HepG2 (cell line): Measurements from ENCODE around the gene ANKRD6. TPM values are rescaled to one million over a fixed set of nuclear protein-coding genes. Genes with fewer than 3 reads are reported as not detected.

Experiments used
- CHD2 ChIP-seq: IDR thresholded peaks from 2 replicates; pipeline ENCODE4 v1.6.1; 2011; ENCODE audit warnings: low read depth, low read length, improper control_type of control experiment
- ETV5 ChIP-seq: IDR thresholded peaks from 2 replicates; pipeline ENCODE4 v1.6.1; 2018; ENCODE audit warnings: missing biosample characterization, missing genetic modification reagents, inconsistent platforms, borderline replicate concordance
- HOXD1 ChIP-seq: sonication (generic); formaldehyde crosslinking; IDR thresholded peaks from 2 replicates; pipeline ENCODE4 v1.5.0; 2020; ENCODE audit warnings: missing genetic modification reagents
- RBM39 ChIP-seq: fragments of 200-400 bp; formaldehyde crosslinking; IDR thresholded peaks from one replicate; pipeline ENCODE4 v1.6.1; 2018; ENCODE audit warnings: antibody characterized with exemption, mild to moderate bottlenecking, low read depth, low read length; ENCODE audit not compliant: poor library complexity, severe bottlenecking
- SYNCRIP ChIP-seq: fragments of 200-400 bp; formaldehyde crosslinking; IDR thresholded peaks from 2 replicates; pipeline ENCODE4 v1.6.1; 2018; ENCODE audit warnings: mild to moderate bottlenecking, low read depth, low read length; ENCODE audit not compliant: insufficient read depth
- TEAD2 ChIP-seq: sonication (generic); formaldehyde crosslinking; IDR thresholded peaks from 2 replicates; pipeline ENCODE4 v1.9.0; 2021; ENCODE audit warnings: missing genetic modification reagents
- XBP1 ChIP-seq: sonication (generic); formaldehyde crosslinking; IDR thresholded peaks from 2 replicates; pipeline ENCODE4 v1.5.0; 2020; ENCODE audit warnings: missing genetic modification reagents
- ZBTB25 ChIP-seq: IDR thresholded peaks from 2 replicates; pipeline ENCODE4 v1.6.1; 2018; ENCODE audit warnings: missing genetic modification reagents
- ZC3H13 ChIP-seq: sonication (generic); formaldehyde crosslinking; IDR thresholded peaks from 2 replicates; pipeline ENCODE4 v1.8.1; 2023; ENCODE audit warnings: mild to moderate bottlenecking, missing genetic modification reagents, moderate library complexity
- ZNF124 ChIP-seq: sonication (generic); formaldehyde crosslinking; IDR thresholded peaks from 2 replicates; pipeline ENCODE4 v1.4.0; 2020; ENCODE audit warnings: missing genetic modification reagents
- ZNF329 ChIP-seq: sonication (generic); formaldehyde crosslinking; IDR thresholded peaks from 2 replicates; pipeline ENCODE4 v1.9.0; 2021; ENCODE audit warnings: low read depth, mild to moderate bottlenecking, missing genetic modification reagents
- ZNF616 ChIP-seq: sonication (generic); formaldehyde crosslinking; IDR thresholded peaks from 2 replicates; pipeline ENCODE4 v1.5.0; 2020; ENCODE audit warnings: low read depth, mild to moderate bottlenecking, missing genetic modification reagents
- ZNF660 ChIP-seq: sonication (generic); formaldehyde crosslinking; IDR thresholded peaks from 2 replicates; pipeline ENCODE4 v1.5.1; 2020; ENCODE audit warnings: mild to moderate bottlenecking, low read depth, missing genetic modification reagents, borderline replicate concordance
- ZSCAN31 ChIP-seq: sonication (generic); formaldehyde crosslinking; IDR thresholded peaks from 2 replicates; pipeline ENCODE4 v1.5.0; 2020; ENCODE audit warnings: low read depth, mild to moderate bottlenecking, missing genetic modification reagents
- polyA plus RNA-seq, 8 experiments: library from polyadenylated mRNA; depleted of rRNA in 3 of 8; stranded (reverse) in 7 of 8; unstranded in 1 of 8; fragments of >200 nt; fragmentation: Illumina TruSeq in 4 of 8; extraction: Trizol in 4 of 8; gene quantifications; 2 replicates each; pipeline versions ENCODE4 v1.2.1 to v1.2.3, GENCODE V29; 2011 to 2016; ENCODE audit warnings: low read depth in 4 of 8, missing spikeins in 1 of 8, mixed read lengths in 1 of 8; ENCODE audit not compliant: insufficient read depth in 1 of 8
- total RNA-seq, 5 experiments: library from RNA; depleted of rRNA; stranded (reverse); fragments of >200 nt; fragmentation: Illumina TruSeq; extraction: Trizol; gene quantifications; 2 replicates each; pipeline ENCODE4 v1.2.3, GENCODE V29; 2016; ENCODE audit warnings: low read depth in 1 of 5
- TF ChIP-seq, protein P1 (sequence below), 2 experiments: sonication (generic) in 1 of 2; formaldehyde crosslinking in 1 of 2; IDR thresholded peaks; 2 replicates each; pipeline versions ENCODE4 v1.4.0 to v1.6.1; 2018 to 2020; ENCODE audit warnings: missing genetic modification reagents in 2 of 2, borderline replicate concordance in 1 of 2, low read depth in 1 of 2, mild to moderate bottlenecking in 1 of 2, missing biosample characterization in 1 of 2
- TF ChIP-seq, protein P2 (sequence below): fragments of 450-650 bp; IDR thresholded peaks from 2 replicates; pipeline ENCODE4 v1.6.1; 2017
- TF ChIP-seq, protein P3 (sequence below): IDR thresholded peaks from 2 replicates; pipeline ENCODE4 v1.6.1; 2016; ENCODE audit warnings: mild to moderate bottlenecking, missing biosample characterization, missing genetic modification reagents
- TF ChIP-seq, protein P4 (sequence below): sonication (generic); formaldehyde crosslinking; IDR thresholded peaks from 2 replicates; pipeline ENCODE4 v1.4.0; 2020; ENCODE audit warnings: missing genetic modification reagents
- TF ChIP-seq, protein P5 (sequence below): sonication (generic); formaldehyde crosslinking; IDR thresholded peaks from 2 replicates; pipeline ENCODE4 v1.4.0; 2020; ENCODE audit warnings: low read depth, mild to moderate bottlenecking, missing genetic modification reagents

The ANKRD6 gene
- total and polyA plus RNA-seq, 2 of the 13 experiments (the other 11 are each of a cell fraction or from before 2014, with no cell fraction given): 0.18 to 0.36 TPM

DNA sequence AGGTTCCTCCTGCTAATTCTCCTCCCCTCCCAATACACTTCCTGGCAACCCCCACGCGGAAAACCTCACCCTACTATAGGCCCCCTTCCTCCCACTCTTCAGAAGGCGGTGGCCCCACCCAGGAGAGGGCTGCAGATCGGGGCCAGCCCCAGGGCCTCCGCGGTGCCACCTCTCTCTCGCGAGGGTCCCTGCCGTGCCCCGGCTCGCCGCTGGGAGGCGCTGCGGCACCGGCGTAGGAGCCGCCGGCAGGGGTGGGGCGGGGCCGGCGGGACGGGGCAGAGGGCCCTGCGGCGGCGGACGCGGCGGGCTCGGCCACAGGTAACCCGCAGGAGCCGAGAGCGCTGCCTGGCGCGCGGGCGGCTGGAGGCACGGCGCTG lies at the start of gene ANKRD6 (continued):
- no peak for TF ChIP-seq ZNF124 (CRISPR knock-in tag)
- TF ChIP-seq, protein P1, sequence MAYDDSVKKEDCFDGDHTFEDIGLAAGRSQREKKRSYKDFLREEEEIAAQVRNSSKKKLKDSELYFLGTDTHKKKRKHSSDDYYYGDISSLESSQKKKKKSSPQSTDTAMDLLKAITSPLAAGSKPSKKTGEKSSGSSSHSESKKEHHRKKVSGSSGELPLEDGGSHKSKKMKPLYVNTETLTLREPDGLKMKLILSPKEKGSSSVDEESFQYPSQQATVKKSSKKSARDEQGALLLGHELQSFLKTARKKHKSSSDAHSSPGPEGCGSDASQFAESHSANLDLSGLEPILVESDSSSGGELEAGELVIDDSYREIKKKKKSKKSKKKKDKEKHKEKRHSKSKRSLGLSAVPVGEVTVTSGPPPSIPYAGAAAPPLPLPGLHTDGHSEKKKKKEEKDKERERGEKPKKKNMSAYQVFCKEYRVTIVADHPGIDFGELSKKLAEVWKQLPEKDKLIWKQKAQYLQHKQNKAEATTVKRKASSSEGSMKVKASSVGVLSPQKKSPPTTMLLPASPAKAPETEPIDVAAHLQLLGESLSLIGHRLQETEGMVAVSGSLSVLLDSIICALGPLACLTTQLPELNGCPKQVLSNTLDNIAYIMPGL (CRISPR knock-in tag; IDR thresholded peaks at IDR 0.05; ENCODE audit: borderline replicate concordance in 1 of 2, low read depth in 1 of 2): peak; percentile 26 to 68; a peak in 2 of 4 replicates
- TF ChIP-seq ZSCAN31: peak; percentile 40; the same call in 1 of the 2 replicates
- no peak for TF ChIP-seq TEAD2 (CRISPR knock-in tag)
- no peak for TF ChIP-seq XBP1 (CRISPR knock-in tag)
- no peak for TF ChIP-seq RBM39
- TF ChIP-seq, protein P2, sequence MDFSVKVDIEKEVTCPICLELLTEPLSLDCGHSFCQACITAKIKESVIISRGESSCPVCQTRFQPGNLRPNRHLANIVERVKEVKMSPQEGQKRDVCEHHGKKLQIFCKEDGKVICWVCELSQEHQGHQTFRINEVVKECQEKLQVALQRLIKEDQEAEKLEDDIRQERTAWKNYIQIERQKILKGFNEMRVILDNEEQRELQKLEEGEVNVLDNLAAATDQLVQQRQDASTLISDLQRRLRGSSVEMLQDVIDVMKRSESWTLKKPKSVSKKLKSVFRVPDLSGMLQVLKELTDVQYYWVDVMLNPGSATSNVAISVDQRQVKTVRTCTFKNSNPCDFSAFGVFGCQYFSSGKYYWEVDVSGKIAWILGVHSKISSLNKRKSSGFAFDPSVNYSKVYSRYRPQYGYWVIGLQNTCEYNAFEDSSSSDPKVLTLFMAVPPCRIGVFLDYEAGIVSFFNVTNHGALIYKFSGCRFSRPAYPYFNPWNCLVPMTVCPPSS: no peak
- peak; percentile 78 for TF ChIP-seq CHD2
- no peak for TF ChIP-seq ZBTB25 (CRISPR knock-in tag)
- TF ChIP-seq SYNCRIP: no peak
- TF ChIP-seq ETV5 (CRISPR knock-in tag): no peak
- TF ChIP-seq ZNF616 (CRISPR knock-in tag): no peak
- no peak for TF ChIP-seq ZNF329 (CRISPR knock-in tag)
- TF ChIP-seq, protein P3, sequence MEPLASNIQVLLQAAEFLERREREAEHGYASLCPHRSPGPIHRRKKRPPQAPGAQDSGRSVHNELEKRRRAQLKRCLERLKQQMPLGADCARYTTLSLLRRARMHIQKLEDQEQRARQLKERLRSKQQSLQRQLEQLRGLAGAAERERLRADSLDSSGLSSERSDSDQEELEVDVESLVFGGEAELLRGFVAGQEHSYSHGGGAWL: no peak
- no peak for TF ChIP-seq HOXD1 (CRISPR knock-in tag)
- TF ChIP-seq, protein P4, sequence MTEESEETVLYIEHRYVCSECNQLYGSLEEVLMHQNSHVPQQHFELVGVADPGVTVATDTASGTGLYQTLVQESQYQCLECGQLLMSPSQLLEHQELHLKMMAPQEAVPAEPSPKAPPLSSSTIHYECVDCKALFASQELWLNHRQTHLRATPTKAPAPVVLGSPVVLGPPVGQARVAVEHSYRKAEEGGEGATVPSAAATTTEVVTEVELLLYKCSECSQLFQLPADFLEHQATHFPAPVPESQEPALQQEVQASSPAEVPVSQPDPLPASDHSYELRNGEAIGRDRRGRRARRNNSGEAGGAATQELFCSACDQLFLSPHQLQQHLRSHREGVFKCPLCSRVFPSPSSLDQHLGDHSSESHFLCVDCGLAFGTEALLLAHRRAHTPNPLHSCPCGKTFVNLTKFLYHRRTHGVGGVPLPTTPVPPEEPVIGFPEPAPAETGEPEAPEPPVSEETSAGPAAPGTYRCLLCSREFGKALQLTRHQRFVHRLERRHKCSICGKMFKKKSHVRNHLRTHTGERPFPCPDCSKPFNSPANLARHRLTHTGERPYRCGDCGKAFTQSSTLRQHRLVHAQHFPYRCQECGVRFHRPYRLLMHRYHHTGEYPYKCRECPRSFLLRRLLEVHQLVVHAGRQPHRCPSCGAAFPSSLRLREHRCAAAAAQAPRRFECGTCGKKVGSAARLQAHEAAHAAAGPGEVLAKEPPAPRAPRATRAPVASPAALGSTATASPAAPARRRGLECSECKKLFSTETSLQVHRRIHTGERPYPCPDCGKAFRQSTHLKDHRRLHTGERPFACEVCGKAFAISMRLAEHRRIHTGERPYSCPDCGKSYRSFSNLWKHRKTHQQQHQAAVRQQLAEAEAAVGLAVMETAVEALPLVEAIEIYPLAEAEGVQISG (CRISPR knock-in tag): peak; percentile 80
- TF ChIP-seq ZC3H13 (CRISPR knock-in tag): no peak
- TF ChIP-seq, protein P5, sequence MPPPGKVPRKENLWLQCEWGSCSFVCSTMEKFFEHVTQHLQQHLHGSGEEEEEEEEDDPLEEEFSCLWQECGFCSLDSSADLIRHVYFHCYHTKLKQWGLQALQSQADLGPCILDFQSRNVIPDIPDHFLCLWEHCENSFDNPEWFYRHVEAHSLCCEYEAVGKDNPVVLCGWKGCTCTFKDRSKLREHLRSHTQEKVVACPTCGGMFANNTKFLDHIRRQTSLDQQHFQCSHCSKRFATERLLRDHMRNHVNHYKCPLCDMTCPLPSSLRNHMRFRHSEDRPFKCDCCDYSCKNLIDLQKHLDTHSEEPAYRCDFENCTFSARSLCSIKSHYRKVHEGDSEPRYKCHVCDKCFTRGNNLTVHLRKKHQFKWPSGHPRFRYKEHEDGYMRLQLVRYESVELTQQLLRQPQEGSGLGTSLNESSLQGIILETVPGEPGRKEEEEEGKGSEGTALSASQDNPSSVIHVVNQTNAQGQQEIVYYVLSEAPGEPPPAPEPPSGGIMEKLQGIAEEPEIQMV (CRISPR knock-in tag): 0 out of 2 replicates have a peak, but pooled peaks have one; percentile 77
- TF ChIP-seq ZNF660: no peak
